Mammary epithelial cell (primary cell): ENCODE data around the gene SRL.
"Not testable (repeated sequence)": the region's sequence is repeated elsewhere in the genome, so short reads cannot be mapped to it uniquely, and the experiment has no call there.

ENCODE experiments used
- CTCF ChIP-seq, 2 donors: IDR thresholded peaks in 1 of 2; conservative IDR thresholded peaks in 1 of 2; 2 replicates each; pipeline ENCODE4 v1.5.1; 2011 to 2012; ENCODE audit warnings: inconsistent platforms in 2 of 2, low read length in 2 of 2, mild to moderate bottlenecking in 2 of 2, control low read depth in 1 of 2, low read depth in 1 of 2; ENCODE audit not compliant: insufficient read depth in 1 of 2; ENCODE audit errors: extremely low read depth in 1 of 2
- EZH2 ChIP-seq: IDR thresholded peaks from 2 replicates; pipeline ENCODE4 v1.6.1; 2012; ENCODE audit warnings: low read length, inconsistent platforms, borderline replicate concordance

DNA sequence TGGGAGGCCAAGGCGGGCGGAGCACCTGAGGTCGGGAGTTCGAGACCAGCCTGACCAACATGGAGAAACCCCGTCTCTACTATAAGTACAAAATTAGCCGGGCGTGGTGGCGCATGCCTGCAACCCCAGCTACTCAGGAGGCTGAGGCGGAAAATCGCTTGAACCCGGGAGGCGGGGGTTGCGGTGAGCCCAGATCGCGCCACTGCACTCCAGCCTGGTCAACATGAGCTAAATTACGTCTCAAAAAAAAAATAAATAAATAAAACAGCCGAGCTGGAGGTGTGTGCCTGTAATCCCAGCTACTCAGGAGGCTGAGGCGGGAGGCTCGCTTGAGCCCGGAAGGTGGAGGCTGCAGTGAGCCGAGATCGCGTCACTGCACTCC, 11.1 kb upstream of the SRL start:
- TF ChIP-seq CTCF (conservative IDR thresholded peaks at IDR 0.05 in 1 of 2, IDR thresholded peaks at IDR 0.05 in 1 of 2; ENCODE audit: extremely low read depth in 1 of 2, insufficient read depth in 1 of 2, low read depth in 1 of 2, low read length in 2 of 2); EZH2: not testable (repeated sequence)
